Measurements from ENCODE around the gene ARAP3.
"Not testable (repeated sequence)": the region's sequence is repeated elsewhere in the genome, so short reads cannot be mapped to it uniquely, and the experiment has no call there.

Gene ARAP3

GRCh38 chr5:141617682-141618029 lies 64.4 kb downstream of the ARAP3 start:
- no peak for DNase-seq (ENCODE audit: low spot score)

- no peak for DNase-seq (ENCODE audit: low spot score)
Observed at GRCh38 chr5:141617128-141617527, 64.9 kb downstream of the ARAP3 start.

- no peak for DNase-seq (ENCODE audit: low spot score)
Observed at GRCh38 chr5:141615991-141616720, 65.9 kb downstream of the ARAP3 start.

GRCh38 chr5:141613344-141613743 lies 68.7 kb downstream of the ARAP3 start:
- no peak for DNase-seq (ENCODE audit: low spot score)

GRCh38 chr5:141611289-141611688 lies 70.7 kb downstream of the ARAP3 start:
- no peak for DNase-seq (ENCODE audit: low spot score)

- DNase-seq (ENCODE audit: low spot score), result not testable (repeated sequence)
Observed at GRCh38 chr5:141609921-141610320, 72.1 kb downstream of the ARAP3 start.

GRCh38 chr5:141609044-141609443 lies 73.0 kb downstream of the ARAP3 start:
- no peak for DNase-seq (ENCODE audit: low spot score)

- no peak for DNase-seq (ENCODE audit: low spot score)
Observed at GRCh38 chr5:141608557-141608956, 73.5 kb downstream of the ARAP3 start.

- no peak for DNase-seq (ENCODE audit: low spot score)
Observed at GRCh38 chr5:141608046-141608445, 74.0 kb downstream of the ARAP3 start.

- no peak for DNase-seq (ENCODE audit: low spot score)
Observed at GRCh38 chr5:141605523-141606277, 76.3 kb downstream of the ARAP3 start.

- DNase-seq (ENCODE audit: low spot score), result no peak
Observed at GRCh38 chr5:141603923-141604717, 77.9 kb downstream of the ARAP3 start.
